ENCODE measurements around the gene DCBLD1. TPM values are rescaled to one million over a fixed set of nuclear protein-coding genes. Genes with fewer than 3 reads are reported as not detected.
A peak's percentile ranks its signal among the peaks of the same experiment; 100 is the strongest.
"Not testable (repeated sequence)": the region's sequence is repeated elsewhere in the genome, so short reads cannot be mapped to it uniquely, and the experiment has no call there.

The DCBLD1 gene
- total RNA-seq, 2 experiments from 2014 or later = 2.2 to 2.3 TPM

DNA sequence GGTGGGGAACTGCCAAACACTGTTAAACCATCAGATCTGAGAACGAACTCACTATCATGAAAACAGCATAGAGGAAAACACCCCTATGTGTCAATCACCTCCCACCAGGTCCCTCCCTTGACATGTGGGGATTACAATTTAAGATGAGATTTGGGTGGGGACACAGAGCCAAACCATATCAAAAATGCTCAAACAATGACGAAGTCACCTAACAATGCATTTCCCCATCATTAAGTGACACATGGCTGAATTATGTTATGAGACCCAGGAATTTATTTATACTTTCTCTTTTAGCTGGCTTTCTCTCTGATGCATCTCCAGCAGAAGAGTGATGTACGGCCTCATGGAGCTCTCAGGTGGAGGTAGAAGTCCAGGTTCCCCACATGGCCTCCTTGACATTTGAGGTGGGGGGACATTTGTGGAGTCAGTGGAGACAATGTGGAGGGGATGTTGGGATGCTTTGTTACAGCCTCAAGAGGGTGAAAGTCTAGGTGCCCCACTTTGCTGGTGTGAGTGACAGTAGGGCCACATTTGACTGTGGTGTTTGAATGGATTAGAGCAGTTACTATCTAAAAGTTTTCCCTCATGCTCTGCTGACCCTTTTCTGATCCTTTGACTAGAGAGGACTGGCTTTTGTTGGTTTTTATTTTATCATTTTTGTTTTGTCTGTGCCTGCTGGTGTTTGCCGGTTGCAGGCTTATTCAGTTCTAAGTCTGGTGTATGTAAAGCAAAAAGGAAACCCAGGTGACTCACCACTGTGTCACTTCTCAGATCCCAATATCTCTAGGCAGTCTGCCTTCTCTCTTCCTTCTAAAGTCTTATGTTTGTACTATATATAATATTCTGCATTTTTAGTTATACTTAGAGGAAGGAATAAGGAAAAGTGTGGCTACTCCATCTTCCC lies 18.5 kb upstream of the DCBLD1 start:
- no peak overlapping the region for H3K4me3 Mint-ChIP-seq
- peaks cover 8% of the 10 kb centered on the region for H3K27me3 Mint-ChIP-seq
- CTCF ChIA-PET = interaction anchor here (1.0 to 1.2 kb wide), 3 partner anchors 13 to 92 kb away, joined by 3 to 4 read pairs (median 3); no protein-coding TSS in a partner anchor
- intact Hi-C loops (cut with micrococcal nuclease) = no loop called here
- POLR2A ChIA-PET = no interaction called here
- peak; percentile 45 for DNase-seq
- peaks cover 18% of the 10 kb centered on the region for H3K4me1 Mint-ChIP-seq (ENCODE audit: low read depth)
- no peaks in the 10 kb centered on the region for H3K36me3 Mint-ChIP-seq (ENCODE audit: low read depth)
- TF ChIP-seq, protein P1, sequence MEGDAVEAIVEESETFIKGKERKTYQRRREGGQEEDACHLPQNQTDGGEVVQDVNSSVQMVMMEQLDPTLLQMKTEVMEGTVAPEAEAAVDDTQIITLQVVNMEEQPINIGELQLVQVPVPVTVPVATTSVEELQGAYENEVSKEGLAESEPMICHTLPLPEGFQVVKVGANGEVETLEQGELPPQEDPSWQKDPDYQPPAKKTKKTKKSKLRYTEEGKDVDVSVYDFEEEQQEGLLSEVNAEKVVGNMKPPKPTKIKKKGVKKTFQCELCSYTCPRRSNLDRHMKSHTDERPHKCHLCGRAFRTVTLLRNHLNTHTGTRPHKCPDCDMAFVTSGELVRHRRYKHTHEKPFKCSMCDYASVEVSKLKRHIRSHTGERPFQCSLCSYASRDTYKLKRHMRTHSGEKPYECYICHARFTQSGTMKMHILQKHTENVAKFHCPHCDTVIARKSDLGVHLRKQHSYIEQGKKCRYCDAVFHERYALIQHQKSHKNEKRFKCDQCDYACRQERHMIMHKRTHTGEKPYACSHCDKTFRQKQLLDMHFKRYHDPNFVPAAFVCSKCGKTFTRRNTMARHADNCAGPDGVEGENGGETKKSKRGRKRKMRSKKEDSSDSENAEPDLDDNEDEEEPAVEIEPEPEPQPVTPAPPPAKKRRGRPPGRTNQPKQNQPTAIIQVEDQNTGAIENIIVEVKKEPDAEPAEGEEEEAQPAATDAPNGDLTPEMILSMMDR (IDR thresholded peaks at IDR 0.05) = no peak
- no peaks in the 10 kb centered on the region for H3K9me3 Mint-ChIP-seq
- peak overlapping the region; percentile 13 for H3K27ac Mint-ChIP-seq
- ATAC-seq = peak; percentile 93

DNA sequence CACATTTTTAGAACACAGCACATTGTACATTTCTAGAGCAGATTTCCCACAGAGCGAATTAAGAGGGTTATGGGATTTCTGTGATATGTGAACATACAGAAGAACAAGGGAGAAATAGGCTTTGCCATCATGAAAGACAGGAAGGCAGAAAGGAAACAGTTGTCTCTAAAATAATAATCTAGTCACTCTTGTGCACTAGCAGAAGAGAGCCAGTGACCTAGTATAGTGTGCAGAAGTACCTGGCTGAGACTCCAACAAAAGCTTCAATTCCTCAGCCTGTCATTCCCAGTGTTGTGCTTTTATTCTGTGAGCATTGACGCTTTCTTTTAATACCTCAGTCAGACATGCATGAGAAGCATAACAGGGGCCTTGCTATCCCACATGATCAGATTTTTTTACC lies 17.8 kb upstream of the DCBLD1 start:
- Mint-ChIP-seq H3K4me1 (ENCODE audit: low read depth) (peaks cover 22% of the 10 kb centered on the region), H3K27me3 (peaks cover 8% of the 10 kb centered on the region), H3K9me3 (no peaks in the 10 kb centered on the region), H3K4me3 (no peak overlapping the region), H3K27ac (no peak overlapping the region), H3K36me3 (ENCODE audit: low read depth) (no peaks in the 10 kb centered on the region)
- no peak for DNase-seq
- intact Hi-C loops (cut with micrococcal nuclease) = no loop called here
- POLR2A ChIA-PET = no interaction called here
- no peak for ATAC-seq
- CTCF ChIA-PET = interaction anchor here (1.0 to 1.6 kb wide), 5 partner anchors 8 to 91 kb away, joined by 3 to 6 read pairs (median 3); no protein-coding TSS in a partner anchor
- TF ChIP-seq, protein P1 (IDR thresholded peaks at IDR 0.05) = no peak

DNA sequence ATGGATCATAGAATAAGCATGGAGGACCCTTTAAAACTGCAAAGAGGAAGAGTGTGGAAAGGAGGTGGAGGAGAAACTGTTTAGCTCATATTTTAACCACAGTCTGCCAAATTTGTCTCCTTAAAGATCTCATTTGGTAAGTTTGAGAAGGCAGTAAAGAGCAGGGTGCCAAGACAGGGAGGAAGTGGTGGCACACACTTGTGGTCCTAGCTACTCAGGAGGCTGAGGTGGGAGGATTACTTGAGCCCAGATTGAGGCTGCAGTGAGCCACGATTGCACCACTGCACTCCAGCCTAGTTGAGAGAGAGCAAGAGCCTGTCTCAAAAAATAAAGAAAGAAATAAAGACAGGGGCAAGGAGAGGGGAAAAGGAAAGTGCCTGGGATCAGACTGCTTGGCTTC lies 16.8 kb upstream of the DCBLD1 start:
- peaks cover 8% of the 10 kb centered on the region for H3K27me3 Mint-ChIP-seq
- intact Hi-C loops (cut with micrococcal nuclease) = no loop called here
- POLR2A ChIA-PET = no interaction called here
- H3K9me3 Mint-ChIP-seq = no peaks in the 10 kb centered on the region
- no peak overlapping the region for H3K27ac Mint-ChIP-seq
- peaks cover 22% of the 10 kb centered on the region for H3K4me1 Mint-ChIP-seq (ENCODE audit: low read depth)
- peak; percentile 18 for DNase-seq
- ATAC-seq = no peak
- TF ChIP-seq, protein P1 (IDR thresholded peaks at IDR 0.05) = no peak
- CTCF ChIA-PET = interaction anchor here (0.6 to 1.6 kb wide), 6 partner anchors 9 to 147 kb away, joined by 3 to 6 read pairs (median 3); no protein-coding TSS in a partner anchor
- H3K36me3 Mint-ChIP-seq (ENCODE audit: low read depth) = no peaks in the 10 kb centered on the region
- no peak overlapping the region for H3K4me3 Mint-ChIP-seq

DNA sequence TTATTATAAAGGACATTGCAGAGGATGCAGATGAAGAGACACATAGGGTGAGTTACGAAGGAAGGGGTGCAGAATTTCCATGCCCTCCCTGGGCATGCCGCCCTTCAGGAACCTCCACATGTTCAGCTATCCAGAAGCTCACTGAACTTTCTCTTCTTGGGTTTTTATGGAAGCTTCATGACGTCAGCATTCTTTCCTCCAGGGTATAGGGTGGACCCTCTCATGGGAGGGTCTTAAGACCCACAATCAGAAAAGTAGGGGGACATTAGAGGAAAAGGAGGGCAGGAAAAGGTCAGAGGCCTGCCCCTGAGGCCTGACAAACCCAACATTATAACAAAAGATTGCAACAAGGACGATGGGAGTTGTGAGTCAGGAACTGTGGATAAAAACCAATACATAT lies 14.6 kb upstream of the DCBLD1 start:
- Mint-ChIP-seq H3K36me3 (ENCODE audit: low read depth) (no peaks in the 10 kb centered on the region), H3K27ac (no peak overlapping the region), H3K4me3 (no peak overlapping the region), H3K9me3 (no peaks in the 10 kb centered on the region), H3K27me3 (peaks cover 14% of the 10 kb centered on the region), H3K4me1 (ENCODE audit: low read depth) (peaks cover 22% of the 10 kb centered on the region)
- TF ChIP-seq, protein P1 (IDR thresholded peaks at IDR 0.05) = no peak
- ATAC-seq (no peak), DNase-seq (no peak)
- ChIA-PET CTCF (interaction anchor here (1.7 kb wide), 1 partner anchor 18 kb away, joined by 6 read pairs; no protein-coding TSS in a partner anchor), POLR2A (no interaction called here)
- intact Hi-C loops (cut with micrococcal nuclease) = no loop called here

DNA sequence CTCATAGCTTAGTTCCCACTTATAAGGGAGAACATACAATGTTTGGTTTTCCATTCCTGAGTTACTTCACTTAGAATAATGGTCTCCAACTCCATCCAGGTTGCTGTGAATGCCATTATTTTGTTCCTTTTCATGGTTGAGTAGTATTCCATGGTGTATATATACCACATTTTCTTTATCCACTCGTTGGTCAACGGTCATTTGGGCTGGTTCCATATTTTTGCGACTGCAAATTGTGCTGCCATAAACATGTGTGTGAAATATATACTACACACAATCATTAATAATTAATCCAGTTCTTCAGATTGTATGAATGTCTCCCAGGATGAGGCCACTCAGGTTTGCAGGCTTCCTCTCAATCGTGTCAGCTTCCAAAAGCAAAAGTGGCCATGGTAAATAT lies 13.9 kb upstream of the DCBLD1 start:
- DNase-seq; H3K36me3 Mint-ChIP-seq (ENCODE audit: low read depth); H3K4me3 Mint-ChIP-seq; ATAC-seq; intact Hi-C loops (cut with micrococcal nuclease); POLR2A ChIA-PET; H3K27ac Mint-ChIP-seq; H3K9me3 Mint-ChIP-seq: not testable (repeated sequence)
- peaks cover 20% of the 10 kb centered on the region for H3K4me1 Mint-ChIP-seq (ENCODE audit: low read depth)
- CTCF ChIA-PET = interaction anchor here (0.6 to 1.7 kb wide), 4 partner anchors 10 to 440 kb away, joined by 3 to 8 read pairs (median 4); no protein-coding TSS in a partner anchor
- peaks cover 15% of the 10 kb centered on the region for H3K27me3 Mint-ChIP-seq
